Esophagus squamous epithelium (tissue), 5 donors: ENCODE data around the gene CTDP1. TPM values are rescaled to one million over a fixed set of nuclear protein-coding genes. Genes with fewer than 3 reads are reported as not detected.

Experiments
- DNase-seq: peaks from one replicate; lab custom pipeline; 2025; lab: John Stamatoyannopoulos, UW
- H3K27ac ChIP-seq, 4 donors: fragments of 200-600 bp; sonication (generic); one replicate each; pipeline ENCODE4 v1.5.1; 2016 to 2019; ENCODE audit warnings: mild to moderate bottlenecking in 1 of 4
- H3K27me3 ChIP-seq, 4 donors: fragments of 200-600 bp; sonication (generic); 1 replicate in 3 of 4; 2 replicates in 1 of 4; pipeline versions ENCODE4 v1.5.1 to v1.6.0; 2017 to 2021; ENCODE audit warnings: antibody characterized with exemption in 1 of 4
- H3K36me3 ChIP-seq, 3 donors: fragments of 200-600 bp; sonication (generic); one replicate each; pipeline ENCODE4 v1.5.1; 2016 to 2019
- H3K4me1 ChIP-seq, 3 donors: fragments of 200-600 bp; sonication (generic); one replicate each; pipeline ENCODE4 v1.5.1; 2017 to 2019
- H3K4me3 ChIP-seq, 4 donors: fragments of 200-600 bp; sonication (generic); 1 replicate in 3 of 4; 2 replicates in 1 of 4; pipeline ENCODE4 v1.5.1; 2016 to 2019; ENCODE audit warnings: mild to moderate bottlenecking in 2 of 4, moderate library complexity in 1 of 4
- H3K9me3 ChIP-seq, 3 donors: fragments of 200-600 bp; sonication (generic); one replicate each; pipeline ENCODE4 v1.5.1; 2016 to 2019
- CTCF ChIP-seq, 6 experiments: fragments of 450-650 bp in 4 of 6; fragments of 200-600 bp in 2 of 6; sonication (generic) in 2 of 6; IDR thresholded peaks; one replicate each; pipeline ENCODE4 v1.5.1; 2016 to 2019; ENCODE audit warnings: antibody characterized with exemption in 6 of 6, mild to moderate bottlenecking in 4 of 6, moderate library complexity in 4 of 6
- POLR2A ChIP-seq, 4 donors: fragments of 450-650 bp; IDR thresholded peaks; one replicate each; pipeline ENCODE4 v1.6.1; 2017; ENCODE audit warnings: antibody characterized with exemption in 4 of 4, mild to moderate bottlenecking in 4 of 4, moderate library complexity in 3 of 4
- WGBS, 2 donors: methylation state at CpG; one replicate each; pipeline ENCODE4 v1.1.5; 2018; 5-methylcytosine and 5-hydroxymethylcytosine counted together
- intact Hi-C: fragments of 100-400 bp; cut with DNase I; formaldehyde crosslinking; loops from one replicate; pipeline ENCODE4 v1.15.0; 2022
- total RNA-seq, 4 donors: library from RNA; depleted of rRNA; stranded (reverse); fragments of >200 nt; gene quantifications; one replicate each; pipeline ENCODE4 v1.1.0, GENCODE V29; 2016
- donor health status: DM: yes; HTN: yes; CAD: no.

Gene CTDP1
- total RNA-seq, 4 donors from 2014 or later = 10.5 to 17.1 (median 15.5) TPM

GRCh38 chr18:79763407-79763806, 83.8 kb downstream of the CTDP1 start:
- Histone ChIP-seq H3K27ac (no peak overlapping the region), H3K27me3 (peaks cover 0 to 8% (median 0%) of the 10 kb centered on the region in 4 donors), H3K36me3 (no peaks in the 10 kb centered on the region), H3K4me1 (no peaks in the 10 kb centered on the region), H3K4me3 (no peak overlapping the region), H3K9me3 (peaks cover 0 to 14% (median 0%) of the 10 kb centered on the region in 3 donors)
- intact Hi-C loops = no loop called here
- no peak for DNase-seq
- TF ChIP-seq CTCF (IDR thresholded peaks at IDR 0.05) = no peak
- no peak for TF ChIP-seq POLR2A (IDR thresholded peaks at IDR 0.05)

DNA sequence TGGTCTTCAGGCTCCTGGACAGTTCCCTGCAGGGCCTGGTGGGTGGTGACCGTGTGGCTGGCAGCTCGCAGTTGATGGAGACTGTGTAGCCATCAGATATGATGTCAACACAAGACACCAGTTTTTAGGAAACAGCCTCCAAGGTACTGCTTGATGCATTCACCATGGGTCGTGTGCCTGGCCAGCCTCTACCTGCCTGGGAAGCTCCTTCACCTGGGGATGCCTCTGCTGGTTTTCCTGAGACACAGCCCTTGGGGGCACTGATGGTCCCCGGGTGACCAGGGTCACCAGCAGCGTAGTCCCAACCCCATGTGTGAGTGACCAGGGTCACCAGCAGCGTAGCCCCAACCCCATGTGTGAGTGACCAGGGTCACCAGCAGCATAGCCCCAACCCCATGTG, 84.5 kb downstream of the CTDP1 start:
- Histone ChIP-seq H3K36me3 (no peaks in the 10 kb centered on the region), H3K27ac (no peak overlapping the region), H3K4me1 (no peaks in the 10 kb centered on the region), H3K27me3 (peaks cover 0 to 8% (median 0%) of the 10 kb centered on the region in 4 donors), H3K9me3 (peaks cover 0 to 16% (median 0%) of the 10 kb centered on the region in 3 donors), H3K4me3 (no peak overlapping the region)
- WGBS, 2 donors = 100% methylated on average over 1 of the region's 6 CpGs; no CpG with 5 or more reads in 1 of the 2 donors
- no peak for DNase-seq
- TF ChIP-seq POLR2A (IDR thresholded peaks at IDR 0.05) (no peak), CTCF (IDR thresholded peaks at IDR 0.05) (no peak)
- intact Hi-C loops = no loop called here

DNA sequence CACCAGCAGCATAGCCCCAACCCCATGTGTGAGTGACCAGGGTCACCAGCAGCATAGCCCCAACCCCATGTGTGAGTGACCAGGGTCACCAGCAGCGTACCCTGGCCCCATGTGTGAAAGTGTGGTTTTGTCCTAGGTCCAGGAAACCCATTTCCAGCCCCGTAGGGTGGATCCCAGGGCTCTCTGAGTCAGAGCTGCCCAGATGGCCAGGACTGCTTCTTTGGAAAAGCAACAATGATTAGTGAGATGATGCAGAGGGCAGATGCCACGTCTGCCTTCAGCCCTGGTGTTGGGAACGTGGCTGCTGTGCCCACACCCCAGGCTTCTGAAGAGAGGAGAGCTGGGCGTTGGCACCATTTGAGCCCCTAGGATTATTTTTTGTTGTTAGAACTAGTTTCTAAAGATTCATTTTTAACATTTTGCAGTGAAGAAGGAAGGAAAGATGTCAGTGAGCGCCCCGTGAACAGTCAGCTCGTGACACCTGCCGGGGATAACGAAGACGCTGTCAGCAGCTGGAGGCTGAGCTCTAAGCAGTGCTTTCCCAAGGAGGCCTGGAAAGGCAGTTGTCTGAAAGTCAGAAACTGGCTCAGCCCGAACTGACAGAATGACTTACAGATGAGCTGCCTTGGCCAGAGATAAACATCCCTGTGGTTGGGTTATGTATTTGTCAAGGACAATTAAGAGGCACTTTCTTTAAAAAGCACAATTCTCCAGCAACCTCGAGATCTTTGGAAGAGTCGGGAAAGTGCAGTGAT, 86.1 kb downstream of the CTDP1 start:
- DNase-seq = no peak
- H3K4me1 ChIP-seq = no peaks in the 10 kb centered on the region
- H3K36me3 ChIP-seq = no peaks in the 10 kb centered on the region
- TF ChIP-seq POLR2A (IDR thresholded peaks at IDR 0.05) (no peak), CTCF (IDR thresholded peaks at IDR 0.05) (no peak)
- intact Hi-C loops = no loop called here
- no peak overlapping the region for H3K4me3 ChIP-seq
- H3K27ac ChIP-seq = no peak overlapping the region
- 62 to 71% methylated on average over 12 of the region's 14 CpGs for WGBS, 2 donors
- H3K27me3 ChIP-seq = peaks cover 0 to 14% (median 0%) of the 10 kb centered on the region in 4 donors
- peaks cover 0 to 16% (median 3%) of the 10 kb centered on the region in 3 donors for H3K9me3 ChIP-seq

GRCh38 chr18:79766308-79766707, 86.7 kb downstream of the CTDP1 start:
- Histone ChIP-seq H3K27ac (no peak overlapping the region), H3K4me3 (no peak overlapping the region), H3K36me3 (no peaks in the 10 kb centered on the region), H3K27me3 (peaks cover 0 to 14% (median 0%) of the 10 kb centered on the region in 4 donors), H3K4me1 (no peaks in the 10 kb centered on the region), H3K9me3 (peaks cover 0 to 16% (median 3%) of the 10 kb centered on the region in 3 donors)
- 70 to 88% methylated on average over 5 to 8 of the region's 16 CpGs for WGBS, 2 donors
- intact Hi-C loops = no loop called here
- no peak for TF ChIP-seq CTCF (IDR thresholded peaks at IDR 0.05)
- no peak for TF ChIP-seq POLR2A (IDR thresholded peaks at IDR 0.05)
- no peak for DNase-seq

DNA sequence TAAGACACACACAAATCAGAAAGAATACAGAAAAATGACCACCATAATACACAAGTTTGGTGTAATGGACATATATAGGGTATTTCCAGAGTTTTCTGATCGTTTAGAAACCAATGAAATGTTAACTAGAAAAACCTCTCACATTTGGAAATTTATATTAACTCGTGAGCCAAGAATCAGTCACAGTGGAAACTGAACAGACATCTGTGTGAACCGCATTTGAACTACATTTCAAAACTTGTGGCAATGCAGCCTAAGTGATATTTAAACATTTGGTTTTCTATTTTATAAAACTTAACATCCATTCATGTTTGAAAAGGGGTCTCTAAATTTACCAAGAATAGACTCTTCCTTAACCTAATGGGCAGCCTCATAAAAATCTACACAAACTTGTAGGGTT, 89.1 kb downstream of the CTDP1 start:
- H3K4me1 ChIP-seq = no peaks in the 10 kb centered on the region
- H3K27ac ChIP-seq = no peak overlapping the region
- no peak for TF ChIP-seq CTCF (IDR thresholded peaks at IDR 0.05)
- TF ChIP-seq POLR2A (IDR thresholded peaks at IDR 0.05) = no peak
- no peak for DNase-seq
- whole genome bisulfite sequencing, 2 donors = 45 to 46% methylated on average over 3 of the region's 3 CpGs
- no peak overlapping the region for H3K4me3 ChIP-seq
- peaks cover 0 to 37% (median 0%) of the 10 kb centered on the region in 4 donors for H3K27me3 ChIP-seq
- H3K36me3 ChIP-seq = no peaks in the 10 kb centered on the region
- peaks cover 0 to 16% (median 3%) of the 10 kb centered on the region in 3 donors for H3K9me3 ChIP-seq
- intact Hi-C loops = no loop called here
